GM21825 (cell line): ENCODE measurements around the gene ADARB2.
"Not testable (repeated sequence)": the region's sequence is repeated elsewhere in the genome, so short reads cannot be mapped to it uniquely, and the experiment has no call there.

Source experiments
- ATAC-seq: cut with Tn5 transposase; IDR thresholded peaks from one replicate; pipeline ENCODE4 v1.9.1; 2021; ENCODE audit warnings: mild to moderate bottlenecking, moderate library complexity; ENCODE audit not compliant: unreplicated experiment

The ADARB2 gene

DNA sequence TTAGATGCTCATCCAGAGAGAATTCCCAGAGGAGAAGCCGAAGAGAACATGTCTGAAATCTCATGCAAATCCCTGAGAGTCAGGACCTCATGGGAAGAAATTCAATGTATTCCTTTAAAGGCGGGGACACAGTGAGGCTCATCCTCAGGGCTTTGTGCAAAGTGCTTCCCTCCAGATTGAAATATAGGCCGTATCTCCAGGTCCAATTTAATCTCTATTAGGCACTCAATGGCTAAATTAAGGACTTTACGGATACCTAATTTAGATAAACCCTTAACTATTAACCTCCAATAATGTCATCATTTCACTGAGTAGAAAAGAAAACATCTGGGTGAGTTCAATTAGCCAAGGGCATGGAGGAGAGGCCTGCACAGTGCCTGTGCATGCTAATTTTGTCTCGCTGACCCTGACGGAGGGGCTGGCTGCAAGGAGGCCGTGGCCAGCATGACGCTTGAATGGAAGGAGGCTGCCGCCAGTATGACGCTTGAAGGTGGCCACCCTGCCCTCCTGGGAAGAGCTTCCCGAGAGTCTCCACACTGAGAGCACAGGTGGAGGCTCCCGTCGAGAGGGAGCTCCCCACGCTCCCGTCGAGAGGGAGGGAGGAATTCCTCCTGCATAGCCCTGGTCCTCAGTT, 287.6 kb downstream of the ADARB2 start:
- ATAC-seq = no peak

DNA sequence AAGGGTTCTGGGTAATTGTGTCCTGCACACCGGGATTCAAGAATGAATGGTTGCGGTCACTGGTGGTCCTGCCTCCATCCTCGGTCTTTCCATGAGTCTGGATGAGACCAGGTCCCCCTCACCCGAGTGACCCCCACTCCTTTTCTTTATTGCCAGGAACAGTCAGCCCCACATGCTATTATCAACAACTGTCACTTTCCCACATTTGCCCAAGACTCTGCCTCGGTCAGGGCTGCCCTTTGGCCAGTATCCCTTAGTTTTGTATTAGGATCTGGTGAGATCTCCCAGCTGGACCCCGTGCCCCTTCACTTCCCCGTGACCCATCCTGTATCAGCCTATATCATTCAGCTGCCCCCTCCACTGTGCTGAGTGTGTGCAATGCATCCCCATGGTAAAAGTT, 288.3 kb downstream of the ADARB2 start:
- ATAC-seq = no peak

DNA sequence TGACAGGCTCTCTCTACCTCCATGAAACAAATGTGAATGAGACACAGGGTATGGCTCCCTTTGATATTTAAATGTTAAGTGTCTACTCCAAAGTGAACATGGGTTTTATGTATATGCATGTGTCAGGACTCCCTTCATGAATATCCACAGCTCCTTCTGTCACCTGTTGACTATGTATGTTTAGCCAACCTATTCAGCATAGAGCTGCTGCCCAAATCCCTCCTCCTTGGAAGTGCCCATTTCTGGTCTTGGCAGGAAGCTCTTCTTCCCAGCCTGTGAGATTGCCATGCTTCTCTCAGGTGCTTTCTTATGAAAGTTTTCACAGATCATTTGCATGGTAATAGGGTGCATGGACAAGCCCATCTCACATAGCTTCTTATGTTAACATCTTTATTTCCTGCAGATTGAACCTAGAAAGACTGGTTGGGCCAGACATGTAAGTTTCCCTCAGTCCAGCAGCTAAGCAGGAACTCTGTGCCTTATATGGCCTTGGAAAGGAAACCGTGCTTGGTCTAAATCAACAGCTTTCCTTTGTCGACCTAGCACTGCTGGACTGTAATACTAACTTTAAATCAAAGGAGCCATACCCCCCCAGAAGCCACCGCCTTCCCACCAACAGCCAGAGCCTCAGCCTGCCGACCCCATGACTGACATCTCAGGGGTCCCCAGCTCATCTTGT, 288.9 kb downstream of the ADARB2 start:
- ATAC-seq = no peak

DNA sequence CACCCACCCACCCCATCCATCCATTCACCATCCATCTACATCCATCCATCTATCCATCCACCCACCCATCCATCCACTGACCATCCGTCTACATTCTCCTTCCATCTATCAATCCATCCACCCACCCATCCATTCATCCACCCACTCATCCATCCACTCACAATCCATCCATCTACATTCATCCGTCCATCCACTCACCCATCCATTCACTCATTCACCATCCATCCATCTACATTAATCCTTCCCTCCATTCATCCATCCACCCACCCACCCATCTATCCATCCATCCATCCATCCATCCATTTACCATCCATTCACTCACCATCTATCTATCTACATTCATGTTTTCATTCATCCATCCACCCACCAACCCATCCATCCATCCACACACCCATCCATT, 292.5 kb downstream of the ADARB2 start:
- no peak for ATAC-seq

DNA sequence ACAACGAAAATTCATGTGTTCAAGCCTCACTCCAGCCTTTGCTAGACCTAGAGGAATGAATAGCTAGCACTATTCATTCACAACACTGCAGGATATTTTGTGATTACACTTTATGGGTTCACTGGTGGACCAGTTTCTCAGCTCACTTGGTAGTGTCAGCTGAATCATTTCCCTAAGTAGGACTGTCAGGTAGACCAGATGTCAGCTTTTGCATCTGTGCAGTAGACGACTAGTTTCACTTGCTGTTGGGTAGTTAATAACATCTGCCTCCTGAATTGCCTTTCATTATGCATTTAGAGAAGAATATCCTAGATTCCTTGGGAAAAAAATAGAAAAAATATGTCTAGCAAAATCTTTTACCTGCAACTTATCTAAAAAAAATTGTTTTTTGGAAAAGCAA, 296.4 kb downstream of the ADARB2 start:
- no peak for ATAC-seq

DNA sequence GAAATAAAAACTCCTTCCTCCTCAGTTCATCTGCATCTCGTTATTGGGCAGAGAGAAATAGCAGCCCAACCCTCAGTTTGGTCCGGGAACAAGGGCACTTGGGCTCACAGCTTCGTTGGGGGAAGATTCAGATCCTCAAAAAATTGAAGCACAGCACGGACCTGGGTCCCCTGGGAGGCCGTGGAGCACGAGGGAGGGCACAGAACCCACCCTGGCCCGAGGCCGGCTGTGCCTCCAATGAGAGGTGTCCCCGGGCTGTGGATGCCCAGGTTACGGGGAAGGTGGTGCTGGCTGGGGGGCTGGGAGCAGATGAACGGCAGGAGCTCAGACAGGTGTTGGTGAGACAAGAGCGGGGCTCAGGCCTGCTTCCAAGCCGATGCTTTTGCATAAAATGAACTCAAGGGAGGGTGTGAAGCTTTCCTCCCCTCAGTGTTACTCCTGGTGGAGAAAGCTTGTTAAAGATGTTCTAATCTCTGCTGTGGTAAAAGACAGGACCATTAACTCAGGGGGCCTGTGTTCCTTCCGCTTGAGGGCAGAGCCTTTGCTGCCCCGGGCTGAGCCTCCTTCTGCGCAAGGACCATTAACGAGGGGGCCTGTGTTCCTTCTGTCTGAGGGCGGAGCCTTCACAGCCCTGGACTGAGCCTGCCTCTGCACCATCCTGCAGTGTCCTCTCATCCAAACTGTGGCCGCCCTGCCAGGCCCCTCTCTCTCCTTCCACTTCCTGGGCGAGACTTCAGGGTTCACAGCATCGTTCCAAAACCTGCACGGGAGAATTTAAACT, 302.2 kb downstream of the ADARB2 start:
- ATAC-seq = no peak

DNA sequence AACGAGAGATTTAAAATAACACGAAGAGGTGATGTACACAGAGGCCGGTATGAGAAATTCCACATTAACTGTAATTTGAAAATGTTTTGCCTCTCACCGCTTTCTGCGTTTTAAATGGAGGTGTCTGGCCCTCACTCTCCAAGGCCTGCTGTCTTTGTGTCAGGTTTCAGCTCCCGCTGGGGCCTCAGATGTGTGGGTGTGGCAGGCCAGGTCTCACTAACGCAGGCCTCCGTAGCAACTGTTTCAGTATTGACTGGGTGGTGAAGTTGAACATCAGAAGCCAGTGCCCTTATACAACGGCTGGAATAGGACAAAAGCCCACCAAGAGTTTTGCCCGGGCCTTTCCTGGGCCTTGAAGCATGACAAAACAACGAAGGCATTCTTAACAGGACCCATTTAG, 303.1 kb downstream of the ADARB2 start:
- ATAC-seq = no peak

DNA sequence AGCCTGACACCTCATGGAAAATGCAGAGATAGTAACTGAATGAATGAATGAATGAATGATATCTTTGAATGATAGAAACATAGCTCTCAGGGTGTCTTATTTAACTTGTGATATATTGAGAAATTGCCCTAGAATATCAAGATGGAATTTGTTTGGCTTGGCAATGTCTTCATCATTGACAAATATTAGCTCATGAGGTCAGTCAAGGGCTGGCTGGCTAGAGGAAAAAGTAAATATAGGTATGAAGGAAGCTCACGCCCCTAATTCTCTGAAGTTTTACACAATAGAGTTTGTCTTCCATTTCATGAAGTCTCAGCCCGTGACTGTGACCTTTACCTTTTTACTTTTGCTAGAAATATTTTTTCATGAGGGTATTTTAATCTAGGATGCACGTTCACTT, 305.2 kb downstream of the ADARB2 start:
- no peak for ATAC-seq

DNA sequence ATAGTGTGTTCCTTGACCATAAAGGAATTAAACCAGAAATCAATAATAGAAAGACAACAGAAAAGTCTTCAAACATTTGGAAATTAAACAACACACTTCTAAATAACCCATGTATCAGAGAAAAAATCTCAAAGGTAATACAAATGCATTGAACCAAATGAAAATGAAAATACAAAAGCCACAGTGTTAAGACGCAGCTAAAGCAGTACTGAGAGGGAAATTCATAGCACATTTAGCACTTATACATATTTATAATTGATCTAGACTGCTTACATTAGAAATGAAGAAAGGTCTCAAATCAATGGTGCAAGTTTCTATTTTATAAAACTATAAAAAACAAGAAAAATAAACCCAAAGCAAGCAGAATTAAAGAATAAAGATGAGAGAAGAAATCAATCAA, 306.1 kb downstream of the ADARB2 start:
- ATAC-seq = no peak

DNA sequence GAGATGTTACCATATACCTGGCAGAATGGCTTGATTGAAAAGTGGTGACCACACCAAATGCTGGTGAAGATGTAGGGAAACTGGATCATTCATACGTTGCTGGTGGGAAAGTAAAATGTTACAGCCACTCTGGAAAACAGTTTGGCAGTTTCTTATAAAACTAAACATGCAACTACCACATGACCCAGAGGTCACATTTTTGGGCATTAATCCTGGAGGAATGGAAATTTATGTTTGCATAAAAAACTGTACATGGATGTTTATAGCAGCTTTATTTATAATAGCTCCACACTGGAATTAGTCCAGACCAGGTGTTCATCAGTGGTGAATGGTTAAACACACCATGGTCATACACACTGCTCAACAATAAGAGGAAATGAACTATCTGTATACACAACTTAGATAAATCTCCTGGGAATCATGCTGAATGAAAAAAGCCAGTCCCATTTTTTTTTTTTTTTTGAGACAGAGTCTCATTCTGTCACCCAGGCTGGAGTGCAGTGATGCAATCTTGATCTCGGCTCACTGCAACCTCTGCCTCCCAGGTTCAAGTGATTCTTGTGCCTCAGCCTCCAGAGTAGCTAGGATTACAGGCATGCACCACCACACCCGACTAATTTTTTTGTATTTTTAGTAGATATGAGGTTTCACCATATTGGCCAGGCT, 309.7 kb downstream of the ADARB2 start:
- not testable (repeated sequence) for ATAC-seq

DNA sequence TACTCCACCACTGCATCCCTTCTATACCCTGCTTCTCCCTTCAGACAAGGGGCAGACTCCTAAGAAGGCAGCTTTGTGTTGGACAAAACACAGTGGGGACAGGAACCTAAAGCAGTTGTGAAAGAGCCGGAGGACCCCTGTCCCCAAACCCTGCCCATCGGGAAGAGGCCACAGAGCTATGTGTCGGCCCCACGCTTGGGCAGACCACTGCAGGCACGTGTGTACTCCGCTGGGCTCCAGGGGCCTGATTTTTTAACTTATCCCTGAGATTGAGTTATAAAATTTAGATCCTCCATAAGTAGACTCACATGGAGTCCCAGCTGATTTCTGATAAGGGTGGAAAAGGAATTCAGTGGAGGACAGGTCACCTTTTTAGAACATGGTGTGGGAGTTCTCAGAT, 310.5 kb downstream of the ADARB2 start:
- ATAC-seq = no peak

DNA sequence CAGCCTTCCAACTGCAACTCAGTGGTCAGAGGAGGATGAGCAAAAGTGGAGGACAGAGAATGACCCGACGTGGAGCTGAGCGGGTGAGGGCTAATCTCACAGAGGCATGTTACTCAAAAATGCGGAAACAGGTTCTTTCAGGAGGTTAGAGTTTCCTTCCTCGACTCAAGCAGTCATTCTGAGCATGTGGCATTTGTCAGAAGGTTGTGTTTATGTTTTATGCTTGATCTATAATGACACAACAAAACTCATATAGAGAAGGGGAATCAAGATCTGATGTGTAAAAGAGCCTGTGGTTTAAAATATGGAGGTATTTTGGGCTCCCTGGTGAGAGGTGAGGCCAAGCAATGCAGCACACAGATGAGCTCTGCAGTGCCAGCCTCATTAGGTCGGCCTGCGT, 311.4 kb downstream of the ADARB2 start:
- ATAC-seq = peak; percentile 76

DNA sequence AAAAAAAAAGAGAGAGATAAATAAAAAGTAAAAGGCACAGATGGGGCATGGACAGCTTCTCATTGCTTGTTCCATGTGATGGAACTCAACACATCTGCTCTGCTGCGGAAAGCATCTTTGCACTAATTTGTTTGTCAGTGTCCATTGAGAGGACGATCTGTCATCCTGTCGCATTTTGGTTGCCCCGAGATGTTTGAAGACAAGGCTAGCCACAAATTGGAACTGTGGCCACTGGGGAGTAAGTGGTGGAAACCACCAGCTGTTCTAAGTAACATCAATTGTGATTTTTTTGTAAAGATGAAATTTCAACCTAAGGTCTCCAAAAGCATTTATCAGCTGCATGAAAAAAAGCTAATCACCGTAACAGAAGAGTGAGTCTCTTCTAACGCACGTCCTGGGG, 312.7 kb downstream of the ADARB2 start:
- ATAC-seq = no peak

DNA sequence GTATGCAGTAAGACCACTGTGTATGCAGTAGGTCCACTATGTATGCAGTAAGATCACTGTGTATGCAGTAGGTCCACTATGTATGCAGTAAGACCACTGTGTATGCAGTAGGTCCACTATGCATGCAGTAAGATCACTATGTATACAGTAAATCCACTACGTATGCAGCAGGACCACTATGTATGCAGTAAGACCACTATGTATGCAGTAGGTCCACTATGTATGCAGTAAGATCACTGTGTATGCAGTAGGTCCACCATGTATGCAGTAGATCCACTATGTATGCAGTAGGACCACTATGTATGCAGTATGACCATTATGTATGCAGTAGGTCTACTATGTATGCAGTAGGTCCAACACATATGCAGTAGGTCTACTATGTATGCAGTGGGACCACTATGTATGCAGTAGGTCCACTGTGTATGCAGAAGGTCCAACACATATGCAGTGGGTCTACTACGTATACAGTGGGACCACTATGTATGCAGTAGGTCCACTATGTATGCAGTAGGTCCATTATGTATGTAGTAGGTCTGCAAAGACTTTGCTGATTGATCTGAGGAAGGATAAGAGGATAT, 313.6 kb downstream of the ADARB2 start:
- ATAC-seq = no peak

DNA sequence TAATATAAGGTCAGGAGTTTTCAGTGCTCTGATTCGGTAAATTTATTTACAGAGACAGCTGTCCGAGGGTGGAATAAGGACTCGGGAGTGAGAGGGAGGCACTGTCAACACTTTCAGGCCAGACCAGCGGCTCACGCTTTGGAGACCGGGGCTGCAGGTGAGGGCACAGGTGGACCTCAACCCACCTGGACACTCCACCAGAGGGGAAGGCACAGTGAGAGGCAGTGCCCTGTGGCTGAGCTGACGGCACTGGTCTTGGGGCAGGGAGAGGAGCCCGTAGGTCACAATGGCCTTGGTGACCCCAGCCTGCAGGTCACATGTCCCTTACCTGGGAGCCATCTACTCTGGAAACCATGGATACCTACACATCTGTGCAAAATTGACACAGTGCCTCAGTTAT, 315.1 kb downstream of the ADARB2 start:
- ATAC-seq = no peak

DNA sequence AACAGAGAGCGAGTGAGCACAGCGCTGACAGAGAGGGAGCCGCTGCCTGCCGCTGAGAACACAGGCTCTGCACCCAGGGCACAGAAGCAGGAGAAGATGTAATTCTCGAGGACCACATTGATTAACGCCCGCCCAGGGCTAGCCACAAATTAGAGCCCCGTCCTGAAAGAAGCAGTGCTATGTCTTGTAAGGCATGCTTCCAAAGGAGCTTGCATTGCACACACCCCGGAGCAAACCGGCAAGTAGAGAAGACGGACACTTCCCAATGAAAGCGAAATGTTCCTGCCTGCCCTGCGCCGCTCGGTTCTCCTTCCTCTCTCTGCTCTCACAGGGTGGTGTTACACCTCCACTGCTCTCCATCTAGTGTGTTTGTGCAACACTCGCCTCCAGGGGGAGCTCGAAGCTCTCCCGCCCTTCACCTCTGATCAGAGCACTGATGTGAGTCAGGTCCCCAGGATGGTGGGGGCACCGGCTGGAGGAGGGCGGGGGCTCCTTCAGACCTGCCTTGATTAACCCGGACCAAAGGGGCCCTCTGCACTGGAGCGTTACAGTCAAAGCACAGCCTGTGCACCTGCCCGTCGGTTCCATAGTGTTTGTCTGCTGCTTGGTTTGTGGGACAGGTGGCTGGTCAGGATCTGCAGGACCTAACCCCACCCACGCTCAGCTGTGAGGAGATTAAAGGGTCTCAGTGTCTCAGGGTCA, 316.5 kb downstream of the ADARB2 start:
- ATAC-seq = peak; percentile 88

DNA sequence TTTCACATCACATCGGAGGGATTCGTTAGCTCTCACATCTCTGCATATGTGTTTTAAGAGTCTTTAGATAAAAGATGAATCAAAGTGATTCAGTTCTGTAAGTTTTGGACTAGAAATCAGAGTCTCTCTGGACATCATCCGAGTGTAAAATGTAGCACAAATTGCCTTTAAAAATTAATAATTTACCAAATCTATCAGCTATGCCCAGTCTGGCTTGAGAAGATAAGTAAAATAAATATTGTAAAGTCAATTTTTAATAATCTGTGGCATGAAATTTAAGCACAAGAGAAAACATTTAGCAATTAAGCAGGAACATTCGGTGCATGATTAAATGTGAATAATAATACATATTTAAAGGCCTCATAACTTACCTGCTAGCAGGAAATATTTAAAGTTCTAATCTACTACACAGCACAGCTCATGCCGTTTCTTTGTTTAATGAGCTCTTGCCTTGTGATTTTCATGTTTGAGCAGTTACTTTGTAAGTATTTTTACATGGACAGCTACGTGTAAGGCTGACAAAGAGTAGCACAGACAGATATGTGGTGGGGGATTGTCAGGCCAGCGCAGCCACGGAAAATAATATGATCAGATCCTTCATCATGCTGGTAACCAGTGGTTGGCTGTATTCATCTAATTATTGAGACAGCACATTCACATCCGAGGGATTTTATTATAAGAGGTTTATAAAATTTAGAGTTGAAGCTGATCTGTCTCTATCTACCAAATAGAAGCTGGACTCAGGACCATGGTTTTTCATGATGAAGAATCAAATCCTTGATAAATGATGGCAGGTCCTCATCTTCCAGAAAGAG, 317.3 kb downstream of the ADARB2 start:
- ATAC-seq = no peak

DNA sequence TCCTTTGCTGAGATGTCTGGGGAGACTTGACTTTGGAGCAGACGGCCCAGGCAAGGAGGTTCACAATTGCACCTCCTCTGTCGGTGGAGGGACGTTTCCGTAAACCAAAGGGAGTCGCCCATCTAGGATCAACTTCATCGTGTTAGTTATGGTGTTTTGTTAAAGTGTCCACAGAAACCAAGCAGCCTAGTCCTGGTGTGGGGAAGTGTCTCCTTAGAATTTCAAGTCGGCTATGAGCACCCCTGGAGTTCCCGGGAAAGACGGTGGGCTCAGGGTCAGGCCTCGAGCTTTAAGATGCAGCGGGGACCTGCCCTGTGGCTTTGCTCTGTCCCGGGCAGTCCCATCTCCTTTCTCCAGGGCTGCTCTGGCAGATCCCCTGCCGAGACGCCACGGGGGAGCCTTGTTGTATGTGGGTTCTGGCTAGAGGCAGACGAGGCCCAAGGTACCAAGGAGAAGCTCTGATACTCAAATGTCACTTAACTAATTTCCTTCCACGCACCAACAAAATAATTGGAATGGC, 319.2 kb downstream of the ADARB2 start:
- no peak for ATAC-seq

DNA sequence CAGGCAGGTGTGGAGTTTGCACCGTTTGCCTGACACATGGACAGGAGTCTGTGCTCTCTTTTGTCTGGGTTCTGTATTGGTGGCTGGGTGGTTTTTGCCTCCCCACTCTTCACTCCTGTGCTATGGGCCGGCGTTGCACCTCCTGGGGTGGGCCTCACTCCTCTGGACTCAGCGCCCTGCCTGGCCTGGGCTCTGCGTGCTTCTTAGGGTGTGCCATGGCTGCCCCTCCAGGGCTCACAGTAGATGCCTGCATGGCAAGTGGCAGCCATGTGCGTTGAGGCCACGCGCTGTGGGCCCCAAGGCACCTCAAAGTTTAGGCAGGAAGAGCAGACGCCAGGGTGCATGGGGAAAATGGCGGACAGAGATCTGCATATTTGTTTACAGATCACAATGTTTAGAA, 319.8 kb downstream of the ADARB2 start:
- no peak for ATAC-seq
